Fibroblast of lung (primary cell): ENCODE results near the gene LCA5. TPM values are rescaled to one million over a fixed set of nuclear protein-coding genes. Genes with fewer than 3 reads are reported as not detected.

Experiments used
- DNase-seq, 2 donors: peaks; one replicate each; pipeline versions ENCODE4 v3.0.0 to v3.0.0-alpha.2; 2010; ENCODE audit warnings: low read depth in 2 of 2
- H2AFZ ChIP-seq: 2 replicates; pipeline ENCODE4 v1.5.1; 2012; ENCODE audit warnings: low read length, control low read depth, inconsistent platforms
- H3K27ac ChIP-seq: 2 replicates; pipeline ENCODE4 v1.5.1; 2011; ENCODE audit warnings: low read length, control low read depth; ENCODE audit not compliant: insufficient read depth
- H3K27me3 ChIP-seq: 2 replicates; pipeline ENCODE4 v1.5.1; 2011; ENCODE audit warnings: mild to moderate bottlenecking, low read length; ENCODE audit not compliant: control insufficient read depth, insufficient read depth
- H3K36me3 ChIP-seq: 2 replicates; pipeline ENCODE4 v1.5.1; 2011; ENCODE audit warnings: low read length; ENCODE audit not compliant: control insufficient read depth, insufficient read depth
- H3K4me1 ChIP-seq: 2 replicates; pipeline ENCODE4 v1.5.1; 2011; ENCODE audit warnings: low read length; ENCODE audit not compliant: control insufficient read depth, insufficient read depth; ENCODE audit errors: extremely low read depth
- H3K4me2 ChIP-seq: 2 replicates; pipeline ENCODE4 v1.5.1; 2011; ENCODE audit warnings: low read length, control low read depth; ENCODE audit not compliant: insufficient read depth; ENCODE audit errors: extremely low read depth
- H3K4me3 ChIP-seq, 4 experiments: fragments of 200-600 bp in 1 of 4; sonication (generic) in 1 of 4; replicated peaks in 1 of 4; 2 replicates each; pipeline ENCODE4 v1.5.1; 2011 to 2016; ENCODE audit warnings: low read length in 4 of 4, low read depth in 3 of 4, mild to moderate bottlenecking in 3 of 4, control low read depth in 2 of 4, inconsistent platforms in 1 of 4, mixed read lengths in 1 of 4; ENCODE audit not compliant: insufficient read depth in 1 of 4; ENCODE audit errors: control extremely low read depth in 1 of 4
- H3K79me2 ChIP-seq: 2 replicates; pipeline ENCODE4 v1.5.1; 2012; ENCODE audit warnings: mild to moderate bottlenecking, low read length, inconsistent platforms; ENCODE audit not compliant: control insufficient read depth, insufficient read depth
- H3K9ac ChIP-seq: 2 replicates; pipeline ENCODE4 v1.5.1; 2011; ENCODE audit warnings: mild to moderate bottlenecking, low read length, control low read depth; ENCODE audit not compliant: insufficient read depth
- H3K9me3 ChIP-seq: 2 replicates; pipeline ENCODE4 v1.5.1; 2012; ENCODE audit warnings: low read depth, low read length; ENCODE audit not compliant: control insufficient read depth, insufficient read depth
- H4K20me1 ChIP-seq: 2 replicates; pipeline ENCODE4 v1.5.1; 2011; ENCODE audit warnings: low read length; ENCODE audit not compliant: control insufficient read depth, insufficient read depth; ENCODE audit errors: extremely low read depth
- CTCF ChIP-seq, 2 donors: IDR thresholded peaks in 1 of 2; conservative IDR thresholded peaks in 1 of 2; 1 replicate in 1 of 2; 2 replicates in 1 of 2; pipeline ENCODE4 v1.5.1; 2011 to 2012; ENCODE audit warnings: low read length in 2 of 2, control low read depth in 1 of 2, inconsistent platforms in 1 of 2, low read depth in 1 of 2, mild to moderate bottlenecking in 1 of 2
- EZH2 ChIP-seq: IDR thresholded peaks from 2 replicates; pipeline ENCODE4 v1.5.1; 2012; ENCODE audit warnings: low read length, control low read depth, mild to moderate bottlenecking; ENCODE audit errors: missing control alignments
- polyA plus RNA-seq, 2 donors: library from polyadenylated mRNA; depleted of rRNA in 1 of 2; stranded (reverse) in 1 of 2; unstranded in 1 of 2; fragments of >200 nt; gene quantifications; 2 replicates each; pipeline ENCODE4 v1.2.1, GENCODE V29; 2011 to 2012; ENCODE audit warnings: missing spikeins in 1 of 2
- total RNA-seq: library from RNA; depleted of rRNA; stranded (reverse); fragments of >200 nt; gene quantifications from 2 replicates; pipeline ENCODE4 v1.2.1, GENCODE V29; 2014

The LCA5 gene
- total and polyA plus RNA-seq, 2 donors (not counting 1 experiment from before 2014, with no cell fraction given) = 3.3 to 7.8 TPM

GRCh38 chr6:79574630-79575225 is 37.5 kb upstream of the LCA5 start:
- Histone ChIP-seq H3K36me3 (no peaks in the 10 kb centered on the region), H3K4me2 (no peak overlapping the region), H3K79me2 (no peaks in the 10 kb centered on the region), H4K20me1 (no peaks in the 10 kb centered on the region), H3K27ac (no peak overlapping the region), H3K27me3 (no peaks in the 10 kb centered on the region), H3K9me3 (no peaks in the 10 kb centered on the region), H3K4me3 (no peak overlapping the region), H3K9ac (no peak overlapping the region), H2AFZ (no peak overlapping the region), H3K4me1 (no peaks in the 10 kb centered on the region)
- no peak for TF ChIP-seq EZH2
- TF ChIP-seq CTCF (conservative IDR thresholded peaks at IDR 0.05 in 1 of 2, IDR thresholded peaks at IDR 0.05 in 1 of 2; ENCODE audit: low read depth in 1 of 2, low read length in 2 of 2) = no peak
- peak; percentile 56 to 90 for DNase-seq

- no peak overlapping the region for H3K4me2 ChIP-seq
- H3K27me3 ChIP-seq = no peaks in the 10 kb centered on the region
- no peaks in the 10 kb centered on the region for H3K36me3 ChIP-seq
- no peaks in the 10 kb centered on the region for H3K4me1 ChIP-seq
- no peaks in the 10 kb centered on the region for H3K79me2 ChIP-seq
- H3K9ac ChIP-seq = no peak overlapping the region
- H4K20me1 ChIP-seq = no peaks in the 10 kb centered on the region
- H2AFZ ChIP-seq = no peak overlapping the region
- H3K27ac ChIP-seq = no peak overlapping the region
- H3K9me3 ChIP-seq = no peaks in the 10 kb centered on the region
- H3K4me3 ChIP-seq = no peak overlapping the region
- DNase-seq = no peak
- no peak for TF ChIP-seq EZH2
- no peak for TF ChIP-seq CTCF (conservative IDR thresholded peaks at IDR 0.05 in 1 of 2, IDR thresholded peaks at IDR 0.05 in 1 of 2; ENCODE audit: low read depth in 1 of 2, low read length in 2 of 2)
Measured at GRCh38 chr6:79574174-79574573, 36.9 kb upstream of the LCA5 start.

- H3K4me3 ChIP-seq = peak overlapping the region in 3 of 4 experiments; percentile 14 to 27 (median 20)
- DNase-seq = no peak
- no peaks in the 10 kb centered on the region for H3K36me3 ChIP-seq
- no peaks in the 10 kb centered on the region for H4K20me1 ChIP-seq
- no peaks in the 10 kb centered on the region for H3K79me2 ChIP-seq
- peak overlapping the region; percentile 38 for H3K4me2 ChIP-seq
- no peak overlapping the region for H2AFZ ChIP-seq
- no peak overlapping the region for H3K9ac ChIP-seq
- no peak overlapping the region for H3K27ac ChIP-seq
- TF ChIP-seq EZH2 (no peak), CTCF (conservative IDR thresholded peaks at IDR 0.05 in 1 of 2, IDR thresholded peaks at IDR 0.05 in 1 of 2; ENCODE audit: low read depth in 1 of 2, low read length in 2 of 2) (no peak)
- no peaks in the 10 kb centered on the region for H3K4me1 ChIP-seq
- H3K27me3 ChIP-seq = no peaks in the 10 kb centered on the region
- H3K9me3 ChIP-seq = no peaks in the 10 kb centered on the region
Measured at GRCh38 chr6:79571030-79571367, 33.8 kb upstream of the LCA5 start.
